Central memory CD8-positive, alpha-beta T cell (primary cell): ENCODE data around the gene POLD1.

Source experiments
- ATAC-seq: fragments of 150-1000 bp; cut with Tn5 transposase; replicated peaks from 2 replicates; pipeline ENCODE4 v1.10.0; 2022; ENCODE audit warnings: mild to moderate bottlenecking, moderate FRiP score, moderate number of reproducible peaks; ENCODE audit not compliant: poor library complexity, severe bottlenecking; ENCODE audit errors: extremely low read depth
- DNase-seq, 2 donors: peaks; one replicate each; pipeline ENCODE4 v3.0.0; 2021; ENCODE audit warnings: low spot score in 2 of 2
- H3K27ac Mint-ChIP-seq: one replicate; pipeline ENCODE4 v1.8.0; 2022; ENCODE audit warnings: low read depth, mild to moderate bottlenecking, moderate library complexity, mixed read lengths
- H3K27me3 Mint-ChIP-seq: one replicate; pipeline ENCODE4 v1.8.0; 2022; ENCODE audit warnings: mixed read lengths
- H3K36me3 Mint-ChIP-seq: one replicate; pipeline ENCODE4 v1.8.0; 2022; ENCODE audit warnings: mild to moderate bottlenecking, moderate library complexity, mixed read lengths; ENCODE audit not compliant: insufficient read depth
- H3K4me1 Mint-ChIP-seq: one replicate; pipeline ENCODE4 v1.8.0; 2022; ENCODE audit warnings: mixed read lengths
- H3K4me3 Mint-ChIP-seq: one replicate; pipeline ENCODE4 v1.8.0; 2022; ENCODE audit warnings: mild to moderate bottlenecking, moderate library complexity, mixed read lengths
- H3K9me3 Mint-ChIP-seq: one replicate; pipeline ENCODE4 v1.8.0; 2022; ENCODE audit warnings: mixed read lengths

POLD1 gene

GRCh38 chr19:50357178-50358100 lies 26.7 kb upstream of the POLD1 start:
- ATAC-seq (peak; percentile 90), DNase-seq (peak; percentile 84 to 85)
- H3K27me3 Mint-ChIP-seq = no peaks in the 10 kb centered on the region
- peak overlapping the region; percentile 99 for H3K27ac Mint-ChIP-seq
- H3K9me3 Mint-ChIP-seq = no peaks in the 10 kb centered on the region
- peaks cover 29% of the 10 kb centered on the region for H3K36me3 Mint-ChIP-seq
- peak overlapping the region; percentile 90 for H3K4me3 Mint-ChIP-seq
- peaks cover 44% of the 10 kb centered on the region for H3K4me1 Mint-ChIP-seq

GRCh38 chr19:50358483-50359327 lies 25.4 kb upstream of the POLD1 start:
- Mint-ChIP-seq H3K27ac (peak overlapping the region; percentile 99), H3K27me3 (no peaks in the 10 kb centered on the region), H3K4me3 (peak overlapping the region; percentile 90), H3K4me1 (peaks cover 55% of the 10 kb centered on the region), H3K36me3 (peaks cover 29% of the 10 kb centered on the region), H3K9me3 (no peaks in the 10 kb centered on the region)
- ATAC-seq (no peak), DNase-seq (peak; percentile 60 to 62)

- peak overlapping the region; percentile 90 for H3K4me3 Mint-ChIP-seq
- ATAC-seq = no peak
- no peak for DNase-seq
- H3K36me3 Mint-ChIP-seq = peaks cover 30% of the 10 kb centered on the region
- no peaks in the 10 kb centered on the region for H3K9me3 Mint-ChIP-seq
- peaks cover 56% of the 10 kb centered on the region for H3K4me1 Mint-ChIP-seq
- peak overlapping the region; percentile 99 for H3K27ac Mint-ChIP-seq
- H3K27me3 Mint-ChIP-seq = no peaks in the 10 kb centered on the region
Measured at GRCh38 chr19:50359328-50359818, 24.8 kb upstream of the POLD1 start.

- ATAC-seq (no peak), DNase-seq (no peak)
- H3K4me1 Mint-ChIP-seq = peaks cover 64% of the 10 kb centered on the region
- no peak overlapping the region for H3K27ac Mint-ChIP-seq
- H3K27me3 Mint-ChIP-seq = no peaks in the 10 kb centered on the region
- H3K36me3 Mint-ChIP-seq = peaks cover 31% of the 10 kb centered on the region
- H3K9me3 Mint-ChIP-seq = no peaks in the 10 kb centered on the region
- no peak overlapping the region for H3K4me3 Mint-ChIP-seq
Measured at GRCh38 chr19:50361290-50362029, 22.7 kb upstream of the POLD1 start.

- Mint-ChIP-seq H3K9me3 (no peaks in the 10 kb centered on the region), H3K4me3 (no peak overlapping the region), H3K27me3 (no peaks in the 10 kb centered on the region), H3K27ac (peak overlapping the region; percentile 30), H3K36me3 (peaks cover 29% of the 10 kb centered on the region), H3K4me1 (peaks cover 61% of the 10 kb centered on the region)
- DNase-seq (no peak), ATAC-seq (no peak)
Measured at GRCh38 chr19:50362030-50362412, 22.1 kb upstream of the POLD1 start.

GRCh38 chr19:50362656-50363424 lies 21.3 kb upstream of the POLD1 start:
- Mint-ChIP-seq H3K9me3 (no peaks in the 10 kb centered on the region), H3K27me3 (no peaks in the 10 kb centered on the region), H3K4me3 (peak overlapping the region; percentile 54), H3K27ac (peak overlapping the region; percentile 30), H3K4me1 (peaks cover 53% of the 10 kb centered on the region), H3K36me3 (peaks cover 25% of the 10 kb centered on the region)
- no peak for DNase-seq
- ATAC-seq = no peak

GRCh38 chr19:50365434-50366306 lies 18.5 kb upstream of the POLD1 start, which contains the start of gene NAPSA:
NAPSA (minus strand) TSS chr19:50365639; CDS start chr19:50365621, 18 bp downstream.
- Mint-ChIP-seq H3K9me3 (no peaks in the 10 kb centered on the region), H3K4me1 (peaks cover 44% of the 10 kb centered on the region), H3K27me3 (no peaks in the 10 kb centered on the region), H3K36me3 (peaks cover 1% of the 10 kb centered on the region), H3K27ac (peak within 1 kb of the TSS; percentile 54), H3K4me3 (peak within 1 kb of the TSS; percentile 46)
- no peak for DNase-seq
- no peak for ATAC-seq

GRCh38 chr19:50368649-50369570 lies 15.2 kb upstream of the POLD1 start:
- ATAC-seq (peak; percentile 49), DNase-seq (peak; percentile 64 to 71)
- Mint-ChIP-seq H3K4me1 (peaks cover 20% of the 10 kb centered on the region), H3K27ac (peak overlapping the region; percentile 60), H3K4me3 (peak overlapping the region; percentile 80), H3K36me3 (peaks cover 1% of the 10 kb centered on the region), H3K9me3 (no peaks in the 10 kb centered on the region), H3K27me3 (no peaks in the 10 kb centered on the region)

- no peaks in the 10 kb centered on the region for H3K9me3 Mint-ChIP-seq
- H3K4me3 Mint-ChIP-seq = no peak overlapping the region
- peaks cover 10% of the 10 kb centered on the region for H3K36me3 Mint-ChIP-seq
- H3K27me3 Mint-ChIP-seq = no peaks in the 10 kb centered on the region
- no peak overlapping the region for H3K27ac Mint-ChIP-seq
- DNase-seq = no peak
- ATAC-seq = no peak
- peaks cover 20% of the 10 kb centered on the region for H3K4me1 Mint-ChIP-seq
Measured at GRCh38 chr19:50371914-50372475, 12.2 kb upstream of the POLD1 start.
